AG04450 (cell line): ENCODE measurements around the gene LRMDA. TPM values are rescaled to one million over a fixed set of nuclear protein-coding genes. Genes with fewer than 3 reads are reported as not detected.

ENCODE experiments used
- CTCF ChIA-PET: fragments of 300-600, 350-600 bp; formaldehyde crosslinking; extraction: SDS; loops from one replicate; lab custom pipeline; 2022; ENCODE audit warnings: antibody characterized with exemption, inconsistent platforms; lab: Charles Lee
- POLR2A ChIA-PET: fragments of 350-600 bp; formaldehyde crosslinking; extraction: SDS; loops from one replicate; lab custom pipeline; 2021; ENCODE audit warnings: antibody characterized with exemption, inconsistent platforms; lab: Yijun Ruan, JAX
- DNase-seq: peaks from one replicate; pipeline ENCODE4 v3.0.0-alpha.2; 2011; ENCODE audit warnings: low read depth, low spot score
- H3K27ac ChIP-seq: one replicate; pipeline ENCODE4 v1.5.1; 2012; ENCODE audit warnings: low read depth, low read length, control low read depth
- H3K27me3 ChIP-seq: one replicate; pipeline ENCODE4 v1.6.0; 2012; ENCODE audit warnings: low read length; ENCODE audit not compliant: control insufficient read depth, insufficient read depth
- H3K4me3 ChIP-seq: 2 replicates; pipeline ENCODE4 v1.5.1; 2011; ENCODE audit warnings: mild to moderate bottlenecking, low read depth, low read length, control low read depth
- H3K9me3 ChIP-seq: 2 replicates; pipeline ENCODE4 v1.5.1; 2012; ENCODE audit warnings: low read length; ENCODE audit not compliant: control insufficient read depth, insufficient read depth
- polyA plus RNA-seq: library from polyadenylated mRNA; depleted of rRNA; stranded (reverse); fragments of >200 nt; gene quantifications from 2 replicates; pipeline ENCODE4 v1.2.3, GENCODE V29; 2011
- TF ChIP-seq, protein P1 (sequence below): IDR thresholded peaks from 2 replicates; pipeline ENCODE4 v1.5.1; 2011; ENCODE audit warnings: low read depth, low read length, control low read depth, inconsistent platforms

Gene LRMDA
- polyA plus RNA-seq, 1 experiment, result 0.12 TPM

DNA sequence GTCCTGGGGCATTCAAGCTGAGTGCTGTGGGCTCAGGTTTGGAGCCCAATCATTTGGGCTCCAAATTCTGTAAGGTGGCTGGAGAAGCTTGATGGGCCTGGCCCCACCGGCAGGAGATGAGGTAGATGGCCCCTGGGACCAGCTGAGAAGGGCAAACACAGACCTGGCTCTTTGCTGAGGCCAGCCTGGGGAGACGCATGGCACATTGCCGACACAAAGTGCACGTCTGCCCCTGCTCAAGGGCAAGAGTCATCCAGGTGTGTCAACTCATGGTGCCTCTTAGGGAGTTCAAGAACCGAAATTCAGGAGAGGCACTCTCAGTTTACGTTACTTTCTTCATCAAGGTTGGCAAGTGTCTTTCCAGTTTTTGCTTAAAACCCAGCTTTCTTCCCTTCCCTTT is 227.5 kb downstream of the LRMDA start:
- ChIA-PET CTCF (no interaction called here), POLR2A (no interaction called here)
- H3K27me3 ChIP-seq, result peaks cover 2% of the 10 kb centered on the region
- H3K9me3 ChIP-seq, result no peaks in the 10 kb centered on the region
- no peak overlapping the region for H3K27ac ChIP-seq
- no peak overlapping the region for H3K4me3 ChIP-seq
- no peak for DNase-seq
- TF ChIP-seq, protein P1, sequence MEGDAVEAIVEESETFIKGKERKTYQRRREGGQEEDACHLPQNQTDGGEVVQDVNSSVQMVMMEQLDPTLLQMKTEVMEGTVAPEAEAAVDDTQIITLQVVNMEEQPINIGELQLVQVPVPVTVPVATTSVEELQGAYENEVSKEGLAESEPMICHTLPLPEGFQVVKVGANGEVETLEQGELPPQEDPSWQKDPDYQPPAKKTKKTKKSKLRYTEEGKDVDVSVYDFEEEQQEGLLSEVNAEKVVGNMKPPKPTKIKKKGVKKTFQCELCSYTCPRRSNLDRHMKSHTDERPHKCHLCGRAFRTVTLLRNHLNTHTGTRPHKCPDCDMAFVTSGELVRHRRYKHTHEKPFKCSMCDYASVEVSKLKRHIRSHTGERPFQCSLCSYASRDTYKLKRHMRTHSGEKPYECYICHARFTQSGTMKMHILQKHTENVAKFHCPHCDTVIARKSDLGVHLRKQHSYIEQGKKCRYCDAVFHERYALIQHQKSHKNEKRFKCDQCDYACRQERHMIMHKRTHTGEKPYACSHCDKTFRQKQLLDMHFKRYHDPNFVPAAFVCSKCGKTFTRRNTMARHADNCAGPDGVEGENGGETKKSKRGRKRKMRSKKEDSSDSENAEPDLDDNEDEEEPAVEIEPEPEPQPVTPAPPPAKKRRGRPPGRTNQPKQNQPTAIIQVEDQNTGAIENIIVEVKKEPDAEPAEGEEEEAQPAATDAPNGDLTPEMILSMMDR, result no peak

DNA sequence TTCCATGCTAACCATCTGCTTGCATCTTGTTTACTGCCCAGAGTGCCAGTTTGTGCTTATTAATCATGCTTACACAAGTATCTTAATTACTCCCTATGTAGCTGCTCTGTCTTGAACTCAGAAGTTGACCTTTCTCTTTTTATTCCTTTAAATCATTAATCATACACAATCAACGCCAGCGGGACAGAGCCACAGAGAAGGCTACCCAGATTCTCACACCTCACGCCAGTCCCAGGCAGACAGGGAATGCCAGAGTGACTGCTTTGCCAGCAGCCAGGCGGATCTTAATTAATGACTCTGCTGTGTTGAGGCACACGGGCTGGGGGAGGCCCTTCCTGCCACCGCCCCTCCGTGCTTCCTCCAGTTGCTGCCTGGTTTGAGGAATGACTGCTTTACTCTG is 229.4 kb downstream of the LRMDA start:
- ChIA-PET CTCF (no interaction called here), POLR2A (no interaction called here)
- Histone ChIP-seq H3K9me3 (no peaks in the 10 kb centered on the region), H3K27me3 (peaks cover 2% of the 10 kb centered on the region), H3K4me3 (no peak overlapping the region), H3K27ac (no peak overlapping the region)
- TF ChIP-seq, protein P1, result no peak
- no peak for DNase-seq

DNA sequence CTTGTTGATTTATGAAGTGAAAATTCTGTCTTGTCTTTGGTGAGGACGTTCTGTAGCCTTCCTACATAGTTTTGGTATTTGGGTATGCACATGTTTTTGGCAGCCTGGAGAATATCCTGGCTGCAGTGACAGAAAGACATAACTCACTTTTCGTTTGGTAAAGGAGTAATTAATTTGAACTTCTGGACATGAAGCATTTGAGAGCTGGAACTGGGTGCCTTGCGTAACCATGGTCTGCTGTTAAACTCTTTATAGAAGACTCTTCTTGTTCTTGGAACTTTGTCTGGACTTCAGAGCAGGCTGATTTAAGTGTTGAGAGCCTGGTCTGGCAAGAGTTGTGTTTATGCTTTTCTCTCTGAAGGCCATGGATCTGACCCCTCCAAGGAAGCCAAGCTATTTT is 231.3 kb downstream of the LRMDA start:
- ChIA-PET POLR2A (no interaction called here), CTCF (no interaction called here)
- DNase-seq, result no peak
- no peak overlapping the region for H3K27ac ChIP-seq
- peaks cover 2% of the 10 kb centered on the region for H3K27me3 ChIP-seq
- TF ChIP-seq, protein P1, result no peak
- H3K4me3 ChIP-seq, result no peak overlapping the region
- no peaks in the 10 kb centered on the region for H3K9me3 ChIP-seq

DNA sequence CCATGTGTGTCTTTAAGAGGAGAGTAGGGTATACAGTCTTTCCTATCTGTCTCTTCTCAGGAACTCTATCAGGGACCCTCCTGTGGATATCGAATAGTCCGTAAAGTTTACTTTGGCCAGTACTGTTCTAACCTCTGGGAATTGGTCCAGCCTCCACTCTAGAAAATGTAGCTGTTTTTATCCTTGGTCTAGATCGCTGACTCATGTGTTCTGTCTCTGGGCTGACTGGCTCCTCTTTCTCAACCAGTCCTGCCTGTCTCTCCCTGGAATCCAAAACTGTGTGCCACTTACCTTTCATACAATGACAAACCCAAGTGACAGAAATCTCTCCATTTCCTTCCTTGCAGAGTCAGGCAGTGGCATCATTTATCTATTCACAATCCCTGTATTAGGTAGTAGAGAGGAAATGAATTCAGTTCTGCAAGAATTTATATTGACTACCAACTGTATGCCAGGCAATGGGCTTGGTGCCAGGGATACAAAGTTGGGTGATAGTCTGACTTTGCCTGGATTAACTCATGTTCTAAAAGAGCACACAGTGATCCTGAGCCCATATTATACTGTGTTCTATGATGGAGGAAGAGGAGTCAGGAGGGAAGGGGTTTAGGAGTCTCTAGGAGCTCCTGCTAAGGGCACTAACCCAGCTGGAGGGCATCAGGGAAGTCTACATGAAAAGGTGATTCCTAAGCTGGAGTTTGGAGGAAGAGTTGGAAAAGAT is 232.7 kb downstream of the LRMDA start:
- DNase-seq, result no peak
- no peak overlapping the region for H3K27ac ChIP-seq
- ChIA-PET CTCF (no interaction called here), POLR2A (no interaction called here)
- H3K4me3 ChIP-seq, result no peak overlapping the region
- H3K9me3 ChIP-seq, result no peaks in the 10 kb centered on the region
- TF ChIP-seq, protein P1, result no peak
- H3K27me3 ChIP-seq, result no peaks in the 10 kb centered on the region

DNA sequence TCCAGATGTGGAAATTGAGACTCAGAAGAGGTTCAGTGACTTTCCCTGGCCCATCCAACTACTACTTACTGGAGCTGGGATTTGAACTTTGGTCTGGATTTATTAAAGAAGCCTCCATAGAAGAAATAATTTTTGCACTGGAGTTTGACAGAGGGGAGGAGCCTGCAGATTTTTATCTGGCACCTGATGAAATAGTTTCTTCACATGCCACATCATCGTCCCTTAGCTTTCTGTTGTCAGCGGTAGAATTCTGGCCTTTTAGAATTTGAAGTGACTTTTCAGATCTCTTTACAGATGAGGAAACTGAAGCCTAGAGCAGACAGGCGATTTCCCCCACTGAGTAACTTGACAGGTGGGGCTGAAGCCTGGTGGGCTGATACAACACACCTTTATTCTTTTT is 233.5 kb downstream of the LRMDA start:
- TF ChIP-seq, protein P1, result no peak
- H3K27ac ChIP-seq, result no peak overlapping the region
- H3K27me3 ChIP-seq, result no peaks in the 10 kb centered on the region
- no peaks in the 10 kb centered on the region for H3K9me3 ChIP-seq
- ChIA-PET CTCF (no interaction called here), POLR2A (no interaction called here)
- no peak for DNase-seq
- no peak overlapping the region for H3K4me3 ChIP-seq
